Uterus (tissue), 2 donors: ENCODE data around the gene PAQR5.

Experiments used
- CTCF ChIP-seq, 4 experiments: fragments of 200-600 bp in 2 of 4; fragments of 450-650 bp in 2 of 4; sonication (generic) in 2 of 4; IDR thresholded peaks; one replicate each; pipeline ENCODE4 v1.5.1; 2016 to 2019; ENCODE audit warnings: antibody characterized with exemption in 4 of 4, mild to moderate bottlenecking in 2 of 4, moderate library complexity in 1 of 4
- POLR2A ChIP-seq, 2 donors: fragments of 450-650 bp; IDR thresholded peaks; one replicate each; pipeline ENCODE4 v1.6.1; 2016; ENCODE audit warnings: antibody characterized with exemption in 2 of 2, mild to moderate bottlenecking in 1 of 2, moderate library complexity in 1 of 2

GRCh38 chr15:69386284-69386683 is 87.6 kb downstream of the PAQR5 start:
- TF ChIP-seq CTCF (IDR thresholded peaks at IDR 0.05): no peak
- TF ChIP-seq POLR2A (IDR thresholded peaks at IDR 0.05): no peak
